HG02642 (cell line): ENCODE data around the gene SLC1A3.
A peak's percentile ranks its signal among the peaks of the same experiment; 100 is the strongest.

Experiments
- ATAC-seq: cut with Tn5 transposase; IDR thresholded peaks from one replicate; pipeline ENCODE4 v1.9.1; 2021; ENCODE audit warnings: mild to moderate bottlenecking; ENCODE audit not compliant: unreplicated experiment, poor library complexity

The SLC1A3 gene

DNA sequence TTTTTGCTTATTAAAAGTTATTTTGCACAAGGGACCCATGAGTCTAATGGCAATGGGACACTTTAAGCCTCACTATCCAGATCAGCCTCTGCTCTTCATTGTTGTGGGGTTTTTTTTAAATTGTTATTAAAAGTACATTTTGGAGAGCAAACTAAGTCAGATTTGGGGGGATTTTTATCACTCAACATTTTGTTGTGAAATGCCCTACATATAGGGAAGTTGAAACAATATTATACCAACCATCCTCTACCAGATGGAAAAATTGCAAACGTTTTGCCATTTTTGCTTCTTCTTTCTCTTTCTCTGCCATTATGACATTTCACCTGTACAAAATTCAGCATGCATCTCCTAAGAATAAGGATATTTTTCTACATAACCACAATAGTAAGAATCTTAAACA lies 75.3 kb downstream of the SLC1A3 start:
- no peak for ATAC-seq

DNA sequence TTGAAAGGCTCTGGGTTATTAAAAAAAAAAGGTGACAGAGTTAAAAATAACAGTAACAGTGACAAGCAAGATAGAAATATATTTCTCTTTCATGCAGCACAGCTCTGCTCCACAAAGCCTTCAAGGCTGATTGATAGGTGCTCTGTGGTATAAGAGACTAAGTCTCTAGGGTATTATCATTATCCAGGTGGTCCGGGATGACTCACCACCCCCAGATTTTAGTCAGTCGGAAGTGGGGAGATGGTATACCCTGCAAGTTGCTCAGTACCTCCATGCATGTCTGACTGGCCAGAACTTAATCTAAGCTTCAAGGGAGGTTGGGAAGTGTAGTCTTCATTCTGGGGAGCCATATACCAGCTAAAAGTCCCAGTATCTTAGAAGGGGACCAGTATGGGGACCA lies 76.1 kb downstream of the SLC1A3 start:
- ATAC-seq: no peak

DNA sequence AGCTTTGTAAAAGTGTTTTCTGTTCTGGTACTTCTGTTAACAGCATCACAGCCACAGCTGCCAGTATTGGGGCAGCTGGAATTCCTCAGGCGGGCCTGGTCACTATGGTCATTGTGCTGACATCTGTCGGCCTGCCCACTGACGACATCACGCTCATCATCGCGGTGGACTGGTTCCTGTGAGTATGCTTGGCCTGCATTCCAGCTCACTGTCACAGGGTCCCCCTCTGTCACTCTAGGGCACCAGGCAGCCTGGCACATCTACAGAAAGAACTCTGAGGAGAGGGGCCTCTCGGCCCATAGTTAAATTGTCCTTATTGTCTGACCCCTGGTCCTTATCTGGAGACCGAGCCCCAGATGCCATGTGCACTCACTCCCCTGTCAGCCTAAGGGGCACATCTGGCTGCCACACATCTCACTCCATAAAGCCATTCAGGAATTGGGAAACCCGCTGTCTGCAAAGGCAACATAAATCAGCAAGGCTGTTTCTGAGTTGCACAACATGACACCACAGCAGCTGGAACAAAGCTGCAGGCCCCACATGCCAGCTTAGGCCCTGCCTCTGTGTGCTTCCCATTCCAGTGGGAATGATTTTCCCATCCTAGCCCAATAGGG lies 77.5 kb downstream of the SLC1A3 start:
- no peak for ATAC-seq

DNA sequence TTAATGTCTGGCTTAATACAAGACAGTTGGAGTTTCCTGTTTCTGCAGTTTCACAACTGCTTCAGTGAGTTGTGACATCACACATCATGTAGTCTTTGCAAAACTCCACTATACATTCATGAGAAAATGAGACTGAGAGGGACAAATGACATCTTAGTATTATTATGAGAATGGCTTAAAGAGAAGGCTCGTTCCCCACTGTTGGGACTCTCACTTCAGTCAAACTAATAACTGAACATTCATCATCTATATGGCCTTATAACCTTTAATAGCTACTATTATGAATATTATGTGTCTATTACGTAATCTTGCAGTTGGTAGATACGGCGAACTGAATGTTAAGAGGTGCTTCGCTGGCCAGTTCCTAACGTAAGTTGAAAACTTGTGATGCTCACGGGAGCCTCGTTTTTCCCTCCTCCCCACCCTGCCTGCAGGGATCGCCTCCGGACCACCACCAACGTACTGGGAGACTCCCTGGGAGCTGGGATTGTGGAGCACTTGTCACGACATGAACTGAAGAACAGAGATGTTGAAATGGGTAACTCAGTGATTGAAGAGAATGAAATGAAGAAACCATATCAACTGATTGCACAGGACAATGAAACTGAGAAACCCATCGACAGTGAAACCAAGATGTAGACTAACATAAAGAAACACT lies 79.4 kb downstream of the SLC1A3 start:
- no peak for ATAC-seq

DNA sequence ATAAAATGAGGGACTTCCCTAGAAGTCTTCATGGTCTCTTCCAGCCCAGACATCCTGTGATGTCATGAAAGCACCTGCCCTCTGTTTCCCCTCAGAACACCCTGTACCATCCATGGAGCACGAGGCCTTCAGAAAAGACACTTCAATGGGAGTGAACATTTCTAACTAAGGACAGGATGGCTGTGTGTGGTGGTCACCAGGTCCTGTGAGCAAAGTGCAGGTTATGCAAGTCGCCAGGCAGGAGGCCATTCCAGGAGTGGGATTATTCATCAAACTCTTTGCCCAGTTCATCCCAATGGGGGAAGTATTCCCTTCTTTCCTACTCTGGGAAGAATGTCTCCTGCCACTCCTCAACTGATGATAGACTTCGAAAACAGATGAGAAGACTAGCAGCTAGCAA lies 80.5 kb downstream of the SLC1A3 start:
- no peak for ATAC-seq

DNA sequence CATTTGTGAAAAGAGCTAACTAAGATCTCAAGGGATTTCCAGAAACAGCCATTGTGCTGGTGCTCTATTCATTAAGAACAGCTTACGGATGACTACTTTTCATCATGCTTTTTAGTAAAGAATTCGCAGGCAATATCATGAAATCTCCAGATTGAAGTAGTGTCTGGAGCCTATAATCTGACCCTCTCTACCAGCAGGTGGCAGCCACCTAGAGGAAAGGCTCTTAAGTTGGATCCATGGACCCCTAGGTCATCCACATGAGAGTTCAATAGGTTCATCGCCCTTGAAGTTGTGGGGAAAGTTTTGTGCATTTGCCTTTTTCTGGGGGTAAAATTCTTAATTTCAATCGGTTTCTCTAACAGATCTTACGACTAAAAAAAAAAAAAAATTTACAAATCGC lies 82.3 kb downstream of the SLC1A3 start:
- no peak for ATAC-seq

DNA sequence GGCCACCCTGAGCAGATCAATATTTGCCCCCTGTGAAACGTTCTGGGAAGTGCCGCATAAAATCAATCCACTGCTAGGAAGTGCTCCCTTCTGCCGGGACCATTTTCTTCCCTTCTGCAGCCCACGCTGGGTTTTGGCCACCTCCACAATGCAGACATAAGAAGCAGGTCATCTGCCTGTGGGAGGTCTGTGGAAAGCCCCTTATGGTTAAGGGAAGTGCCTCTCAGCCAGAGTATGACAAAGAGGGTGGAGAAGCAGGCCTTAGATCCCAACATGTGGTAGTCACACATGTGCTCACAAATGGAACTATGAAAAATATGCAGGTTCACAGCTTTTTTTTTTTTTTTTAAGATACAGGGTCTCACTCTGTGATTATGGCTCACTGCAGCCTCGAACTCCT lies 82.8 kb downstream of the SLC1A3 start:
- ATAC-seq: no peak

DNA sequence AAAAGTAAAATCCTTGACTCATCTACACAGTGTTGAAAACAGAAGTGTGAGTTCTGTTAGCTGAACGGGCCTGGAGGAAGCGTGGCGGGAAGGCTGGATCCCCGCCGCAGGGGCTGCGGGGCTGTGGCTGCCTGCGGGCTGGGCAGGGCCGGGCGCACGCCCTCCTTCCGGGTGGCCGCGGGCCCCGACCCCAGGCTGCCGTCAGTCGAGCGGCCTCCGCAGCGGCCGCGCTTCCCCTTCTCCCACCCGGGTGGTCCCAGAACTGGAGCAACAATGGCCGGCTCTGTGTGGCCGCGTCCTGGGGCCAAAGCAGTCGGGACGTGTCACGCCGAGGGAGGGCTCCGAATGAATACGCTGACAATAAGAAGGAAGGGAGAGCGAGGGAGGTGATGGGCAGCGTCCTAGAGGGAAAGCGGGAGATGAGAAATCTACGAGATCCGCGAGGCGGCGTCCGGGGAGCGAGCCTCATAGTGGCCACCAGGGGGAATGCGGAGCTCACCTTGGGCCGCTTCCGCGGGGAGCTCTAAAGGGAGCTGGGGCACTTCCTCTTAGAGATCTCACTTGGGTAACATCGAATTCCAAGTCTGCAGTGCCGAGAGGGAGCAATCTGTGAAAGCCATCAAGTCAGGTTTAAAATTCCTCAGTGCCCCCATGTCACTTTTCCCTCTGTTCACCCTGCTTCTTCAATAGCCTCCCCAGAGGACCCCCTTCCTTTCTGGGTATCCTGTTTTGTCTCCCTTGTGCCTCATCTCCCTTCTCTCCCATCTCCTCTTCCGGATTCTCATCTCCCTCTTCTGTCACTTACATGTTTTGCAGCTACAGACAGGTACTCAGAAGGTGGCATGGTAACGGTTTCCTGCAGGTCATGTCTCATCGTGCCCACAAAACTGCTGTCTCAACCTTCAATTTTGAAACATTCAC lies 83.9 kb downstream of the SLC1A3 start:
- peak; percentile 90 for ATAC-seq

DNA sequence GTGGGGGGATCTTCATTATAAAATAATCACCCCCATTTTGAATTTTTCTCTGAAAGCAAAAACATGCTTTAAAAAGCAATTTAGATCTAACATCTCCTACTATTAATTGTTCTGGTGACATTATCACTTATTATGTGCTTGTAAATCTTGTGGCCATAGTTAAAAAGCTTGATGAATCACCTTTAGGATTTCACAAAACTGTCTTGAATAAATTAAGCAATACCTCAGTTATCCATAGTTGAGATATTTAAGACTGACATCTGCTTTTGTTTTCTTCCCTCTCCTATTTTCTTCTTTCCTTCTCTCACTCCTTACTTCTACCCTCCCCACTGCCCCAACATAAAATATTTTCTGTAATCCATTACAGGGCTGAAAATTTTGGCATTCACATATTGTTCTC lies 84.8 kb downstream of the SLC1A3 start:
- no peak for ATAC-seq

DNA sequence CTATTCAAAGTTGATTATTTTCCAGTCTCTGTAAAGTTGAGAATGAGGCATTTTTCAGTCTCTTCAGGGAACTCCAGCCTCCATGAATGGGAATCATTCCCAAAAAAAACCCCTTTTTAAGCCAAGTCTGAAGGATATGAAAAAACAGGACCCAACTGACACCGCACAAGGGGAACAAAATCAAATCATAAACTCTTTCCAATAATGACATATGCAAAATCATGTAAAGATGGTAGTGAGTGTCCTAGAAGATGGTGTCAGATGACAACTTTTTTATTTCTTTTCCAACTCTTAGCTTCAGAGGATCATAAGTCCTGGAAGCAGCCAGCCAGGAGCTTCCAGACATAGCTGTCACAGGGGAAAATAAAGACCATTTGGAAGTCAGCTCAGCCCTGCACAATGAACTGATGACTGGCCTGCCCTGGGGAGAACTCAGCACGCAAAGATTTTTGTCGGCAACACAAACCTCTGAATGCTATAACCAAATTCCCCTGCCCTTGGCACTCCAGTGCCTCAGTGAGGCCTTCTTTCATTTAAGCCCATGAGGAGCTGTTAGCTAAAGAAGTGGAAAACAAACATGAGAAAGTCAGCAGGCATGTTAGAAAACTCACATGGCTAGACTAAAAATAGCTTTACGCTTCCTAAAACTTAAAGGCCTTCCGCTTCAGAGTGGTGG lies 85.4 kb downstream of the SLC1A3 start:
- ATAC-seq: no peak

DNA sequence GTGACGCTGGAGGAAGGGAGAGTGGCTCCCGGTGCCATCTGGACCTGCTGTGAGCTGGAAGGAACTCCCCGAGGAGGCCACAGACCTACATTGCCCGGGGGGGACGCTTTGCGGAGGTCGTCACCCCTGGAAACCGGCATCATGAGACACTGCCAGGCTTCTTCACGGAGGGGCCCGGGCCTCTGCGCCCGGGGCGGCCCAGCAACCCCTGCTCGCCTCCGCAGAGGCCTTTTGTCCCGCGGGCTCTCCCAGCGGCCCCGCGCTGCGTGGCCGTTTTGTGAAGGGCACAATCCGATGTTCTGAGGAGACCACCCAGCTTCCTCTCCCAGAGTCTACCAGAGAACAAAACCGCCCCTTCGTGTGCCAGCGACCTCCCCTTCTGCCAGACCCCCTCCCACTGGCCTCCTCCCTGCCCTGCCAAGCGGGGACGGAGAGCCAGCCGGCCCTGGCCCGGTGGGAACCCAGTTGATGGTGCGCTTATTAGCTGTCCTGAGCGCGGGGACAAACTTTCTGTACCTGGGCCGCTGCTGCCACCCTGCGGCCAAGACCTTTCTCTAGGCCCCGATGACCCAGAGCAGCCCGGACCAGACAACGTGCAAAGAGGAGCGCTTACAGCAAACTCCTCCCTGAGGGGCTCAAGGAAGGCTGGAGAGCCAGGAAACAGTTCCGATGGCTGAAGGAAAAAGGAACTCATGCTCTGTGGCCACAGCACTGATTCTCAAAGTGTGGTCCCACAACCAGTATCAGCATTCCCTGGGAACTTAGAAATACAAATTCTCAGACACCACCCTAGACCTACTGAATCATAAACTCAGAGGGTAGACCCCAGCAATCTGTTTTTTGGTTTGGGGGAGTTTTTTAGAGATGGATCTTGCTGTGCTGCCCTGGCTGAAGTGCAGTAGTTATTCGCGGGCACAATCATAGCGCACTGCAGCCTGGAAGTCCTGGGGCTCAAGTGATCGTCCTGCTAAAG lies 86.7 kb downstream of the SLC1A3 start:
- ATAC-seq: peak; percentile 63

DNA sequence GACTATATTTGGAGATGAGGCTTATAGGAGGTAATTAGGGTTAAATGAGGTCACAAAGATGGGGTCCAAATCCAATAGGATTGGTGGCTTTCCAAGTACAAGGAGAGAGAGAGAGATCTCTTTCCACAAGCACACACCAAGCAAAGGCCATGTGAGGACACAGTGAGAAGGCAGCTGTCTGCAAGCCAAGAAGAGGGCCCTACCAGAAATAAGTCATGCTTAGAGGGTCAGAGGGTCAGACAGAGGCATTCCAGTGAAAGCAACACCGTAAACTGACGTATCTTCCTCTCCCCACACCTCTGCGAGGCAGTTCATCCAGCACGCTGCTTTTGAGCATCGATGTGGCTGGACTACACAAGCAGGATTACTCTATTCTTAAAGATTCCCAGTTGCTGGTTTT lies 87.9 kb downstream of the SLC1A3 start:
- ATAC-seq: no peak

DNA sequence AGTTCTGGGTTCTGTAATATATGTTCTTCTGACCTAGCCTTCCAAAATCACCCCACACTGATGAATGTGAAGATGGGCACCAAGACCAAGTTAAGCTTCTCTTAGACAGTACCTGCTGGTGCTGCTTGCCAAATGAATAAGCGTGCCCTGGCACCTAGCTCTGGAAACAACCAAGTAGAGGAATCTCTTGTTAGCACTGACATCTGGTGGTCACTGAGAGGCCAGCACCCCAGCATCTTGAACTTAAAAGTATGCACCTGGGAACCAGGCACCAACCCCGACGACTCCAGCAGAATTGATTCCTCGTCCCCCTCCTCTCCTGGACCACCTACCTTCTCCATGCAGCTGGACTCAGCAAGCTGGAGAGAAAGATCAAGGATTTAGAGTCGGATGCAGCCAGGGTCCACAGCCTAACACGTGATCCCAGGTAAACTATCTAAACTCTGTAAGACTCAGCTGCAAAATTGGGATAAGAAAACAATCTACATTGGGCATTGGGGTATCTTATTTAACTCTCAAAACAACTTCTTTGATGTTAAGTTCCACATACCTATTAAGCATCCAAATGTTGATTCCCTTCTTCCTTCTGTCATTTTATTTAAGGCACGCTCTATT lies 89.8 kb downstream of the SLC1A3 start:
- ATAC-seq: peak; percentile 65

DNA sequence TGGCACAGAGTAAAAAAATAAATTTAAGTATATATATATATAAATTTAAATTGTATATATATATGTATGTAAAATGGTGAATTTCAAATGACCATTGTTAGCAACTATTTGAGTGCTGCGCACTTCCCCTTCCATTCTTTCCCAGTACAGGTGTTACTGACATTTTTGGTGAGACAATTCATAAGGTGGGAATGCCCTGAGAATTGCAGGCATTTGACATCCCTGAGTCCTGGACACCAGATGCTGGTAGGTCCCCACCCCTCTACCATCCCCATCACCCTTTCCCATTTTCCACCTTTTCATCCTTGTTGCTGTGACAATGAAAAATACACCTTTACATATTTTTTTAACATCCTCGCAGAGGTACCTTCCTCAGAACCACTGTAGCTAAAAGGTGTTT lies 91.6 kb downstream of the SLC1A3 start:
- no peak for ATAC-seq

DNA sequence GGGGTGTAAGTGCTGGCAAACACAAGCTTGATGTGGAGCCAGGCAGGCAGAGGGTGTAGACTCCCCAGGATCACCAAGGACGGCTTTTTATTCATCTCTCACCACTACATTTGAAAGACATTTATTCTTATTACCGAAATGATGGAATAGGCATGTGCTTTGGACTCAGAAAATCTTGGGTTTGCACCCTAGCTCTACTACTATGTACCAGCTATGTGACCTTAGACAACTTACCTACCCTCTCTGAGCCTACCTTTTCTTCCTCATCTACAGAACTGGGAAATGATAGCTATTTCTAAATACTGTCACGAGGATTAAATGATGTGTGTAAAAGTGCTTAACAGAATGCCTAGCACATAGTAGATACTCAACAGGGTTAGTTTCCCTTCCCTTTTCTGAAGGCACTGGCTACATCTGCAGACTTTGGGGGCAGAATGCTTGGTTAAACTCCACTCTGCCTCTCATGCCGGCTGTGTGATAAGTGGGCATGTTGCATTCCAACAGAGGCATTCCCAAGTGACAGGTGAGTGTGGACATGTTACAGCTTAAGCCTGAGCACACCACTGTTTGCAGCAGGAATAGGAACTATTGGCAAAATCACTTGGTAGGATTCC lies 94.8 kb downstream of the SLC1A3 start:
- peak; percentile 97 for ATAC-seq

DNA sequence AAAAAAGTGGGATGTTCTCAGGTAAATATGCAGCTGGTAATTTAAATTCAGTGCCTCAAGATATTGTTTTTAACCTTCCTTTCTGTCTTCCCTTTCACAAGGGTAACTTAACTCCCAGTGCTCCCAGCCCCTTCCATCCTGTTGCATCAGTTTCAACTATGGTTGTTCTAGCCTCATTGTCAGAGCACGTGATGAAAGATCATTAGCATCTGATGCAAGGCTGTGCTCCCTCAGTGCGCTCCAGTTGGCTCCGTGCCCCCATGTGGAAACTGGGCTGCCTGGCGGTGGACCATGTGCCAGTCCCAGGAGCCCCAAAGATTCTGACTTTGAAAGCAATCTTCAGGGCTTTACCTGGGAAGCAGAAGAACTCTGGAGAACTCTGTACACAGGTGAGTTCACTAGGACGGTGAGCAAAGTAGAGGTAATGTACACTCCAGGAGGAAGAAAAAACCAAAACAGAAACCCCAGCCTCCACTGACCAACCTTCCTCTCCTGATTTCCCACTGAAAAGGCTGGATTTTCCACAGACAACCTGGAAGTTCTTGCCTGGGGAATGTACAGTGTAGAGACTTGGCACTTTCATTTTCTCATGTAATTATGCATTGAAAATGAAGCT lies 96.9 kb downstream of the SLC1A3 start:
- no peak for ATAC-seq

DNA sequence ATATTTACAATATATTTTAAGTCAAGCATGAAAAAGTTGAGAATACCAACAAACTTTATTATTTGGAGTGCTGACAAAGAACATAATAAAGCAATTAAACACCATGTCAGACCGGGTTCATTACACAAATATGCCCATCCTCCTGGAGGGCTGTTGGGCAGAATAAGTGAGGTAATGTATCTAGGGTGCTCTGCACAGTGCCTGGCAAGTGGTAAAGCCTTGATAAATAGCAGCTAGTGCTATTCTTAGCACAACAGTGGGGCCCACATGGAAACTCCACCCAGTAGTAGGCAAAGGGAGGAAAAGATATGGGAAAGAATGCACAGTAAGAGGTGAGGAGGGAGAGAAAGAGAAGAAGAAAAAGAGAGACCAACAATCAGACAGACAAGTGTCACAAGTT lies 97.7 kb downstream of the SLC1A3 start:
- no peak for ATAC-seq

DNA sequence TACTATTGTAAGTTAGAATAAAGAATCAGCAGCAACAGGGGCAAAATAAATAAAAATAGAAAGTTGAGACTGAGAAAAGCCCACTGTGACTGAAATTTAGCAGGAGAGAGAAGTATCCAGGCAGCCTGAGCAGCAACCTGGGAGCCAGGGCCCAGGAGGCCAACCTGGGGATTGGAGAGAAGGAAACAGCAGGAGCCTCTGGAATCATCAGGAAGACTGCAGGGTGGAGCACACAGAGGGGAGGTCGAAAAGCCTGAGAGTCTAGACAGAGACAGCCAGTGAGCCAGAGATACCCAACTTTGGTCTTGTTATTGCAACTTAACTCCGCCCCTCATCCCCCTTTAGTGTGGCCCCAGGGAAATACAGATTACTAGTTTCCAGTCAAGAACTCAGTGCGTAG lies 98.6 kb downstream of the SLC1A3 start:
- no peak for ATAC-seq
